ENCODE results near the gene GLYAT. TPM values are rescaled to one million over a fixed set of nuclear protein-coding genes. Genes with fewer than 3 reads are reported as not detected.

The GLYAT gene
- total RNA-seq, 4 donors from 2014 or later: not detected

DNA sequence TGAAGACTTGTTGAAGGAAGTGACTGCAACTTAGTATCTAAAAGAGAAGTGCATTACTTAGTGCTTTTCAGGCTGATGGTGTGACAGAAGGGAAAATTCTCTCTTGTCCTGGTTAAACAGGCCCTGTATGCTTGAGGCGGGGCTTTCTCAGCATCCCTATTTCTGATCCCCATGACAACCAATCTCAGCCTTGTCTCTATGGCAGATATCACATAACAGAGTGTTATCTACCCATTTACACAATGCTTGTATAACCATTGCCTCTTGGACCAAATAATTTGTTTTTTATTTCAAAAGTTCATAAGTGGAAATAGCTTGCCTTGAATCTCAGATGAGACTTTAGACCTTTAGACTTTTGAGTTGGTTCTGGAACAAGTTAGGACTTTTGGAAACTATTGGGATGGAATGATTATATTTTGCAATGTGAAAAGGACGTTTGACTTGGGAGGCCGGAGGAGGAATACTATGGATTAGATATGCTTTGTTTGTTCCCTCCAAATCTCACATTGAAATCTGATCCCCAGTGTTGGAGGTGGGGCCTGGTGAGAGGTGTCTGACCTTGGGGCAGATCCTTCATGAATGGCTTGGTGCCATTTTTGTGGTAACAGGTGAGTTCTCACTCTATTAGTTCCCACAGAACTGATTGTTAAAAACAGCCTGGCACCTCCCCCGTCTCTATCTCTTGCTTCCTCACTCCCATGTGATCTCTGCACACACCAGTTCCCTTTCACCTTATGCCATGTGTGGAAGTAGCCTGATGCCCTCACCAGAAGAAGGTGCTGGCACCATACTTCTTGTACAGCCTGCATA lies 3.1 kb upstream of the GLYAT start:
- intact Hi-C loops (cut with DNase I; ENCODE audit: low total_unique reads): no loop called here
- H3K27me3 ChIP-seq: no peaks in the 10 kb centered on the region

DNA sequence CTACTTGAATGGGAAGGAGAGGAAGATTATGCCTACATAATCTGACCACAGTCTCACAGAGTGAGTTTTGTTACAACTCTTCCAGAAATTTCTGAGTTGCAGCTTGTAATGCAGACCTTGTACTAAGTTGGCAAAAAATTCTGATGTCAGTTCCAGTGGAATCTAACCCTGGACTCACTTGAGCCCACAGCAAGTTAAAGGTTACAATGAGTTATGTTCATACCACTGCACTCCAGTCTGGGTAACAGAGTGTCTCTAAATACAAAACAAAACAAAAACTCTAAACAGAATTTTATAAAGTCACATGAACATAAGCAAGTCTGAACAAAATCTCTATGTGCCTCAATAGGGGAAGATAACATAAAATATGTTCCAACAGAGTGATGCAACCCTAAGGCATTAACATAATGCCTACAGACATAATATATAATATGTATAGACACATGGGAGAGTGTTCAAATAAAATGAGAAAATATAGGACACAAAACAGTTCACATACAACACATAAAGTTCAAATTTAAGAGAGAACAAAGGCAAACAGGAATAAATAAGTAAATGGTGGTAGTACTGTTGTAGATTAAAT lies 1.1 kb downstream of the GLYAT start:
- TF ChIP-seq, protein P1, sequence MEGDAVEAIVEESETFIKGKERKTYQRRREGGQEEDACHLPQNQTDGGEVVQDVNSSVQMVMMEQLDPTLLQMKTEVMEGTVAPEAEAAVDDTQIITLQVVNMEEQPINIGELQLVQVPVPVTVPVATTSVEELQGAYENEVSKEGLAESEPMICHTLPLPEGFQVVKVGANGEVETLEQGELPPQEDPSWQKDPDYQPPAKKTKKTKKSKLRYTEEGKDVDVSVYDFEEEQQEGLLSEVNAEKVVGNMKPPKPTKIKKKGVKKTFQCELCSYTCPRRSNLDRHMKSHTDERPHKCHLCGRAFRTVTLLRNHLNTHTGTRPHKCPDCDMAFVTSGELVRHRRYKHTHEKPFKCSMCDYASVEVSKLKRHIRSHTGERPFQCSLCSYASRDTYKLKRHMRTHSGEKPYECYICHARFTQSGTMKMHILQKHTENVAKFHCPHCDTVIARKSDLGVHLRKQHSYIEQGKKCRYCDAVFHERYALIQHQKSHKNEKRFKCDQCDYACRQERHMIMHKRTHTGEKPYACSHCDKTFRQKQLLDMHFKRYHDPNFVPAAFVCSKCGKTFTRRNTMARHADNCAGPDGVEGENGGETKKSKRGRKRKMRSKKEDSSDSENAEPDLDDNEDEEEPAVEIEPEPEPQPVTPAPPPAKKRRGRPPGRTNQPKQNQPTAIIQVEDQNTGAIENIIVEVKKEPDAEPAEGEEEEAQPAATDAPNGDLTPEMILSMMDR (IDR thresholded peaks at IDR 0.05): no peak
- TF ChIP-seq POLR2A (IDR thresholded peaks at IDR 0.05): no peak
- Histone ChIP-seq H3K4me1 (no peaks in the 10 kb centered on the region), H3K27ac (no peak overlapping the region), H3K4me3 (no peak overlapping the region), H3K27me3 (no peaks in the 10 kb centered on the region), H3K36me3 (no peaks in the 10 kb centered on the region), H3K9me3 (no peaks in the 10 kb centered on the region)
- DNase-seq: no peak
- intact Hi-C loops (cut with DNase I; ENCODE audit: low total_unique reads): no loop called here

More for the DNA sequence above, 3.1 kb upstream of the GLYAT start:
- DNase-seq: no peak
- TF ChIP-seq POLR2A (IDR thresholded peaks at IDR 0.05): no peak
- TF ChIP-seq, protein P1 (IDR thresholded peaks at IDR 0.05): no peak
- no peaks in the 10 kb centered on the region for H3K9me3 ChIP-seq
- no peaks in the 10 kb centered on the region for H3K4me1 ChIP-seq
- H3K36me3 ChIP-seq: no peaks in the 10 kb centered on the region
- no peak overlapping the region for H3K27ac ChIP-seq
- H3K4me3 ChIP-seq: no peak overlapping the region

DNA sequence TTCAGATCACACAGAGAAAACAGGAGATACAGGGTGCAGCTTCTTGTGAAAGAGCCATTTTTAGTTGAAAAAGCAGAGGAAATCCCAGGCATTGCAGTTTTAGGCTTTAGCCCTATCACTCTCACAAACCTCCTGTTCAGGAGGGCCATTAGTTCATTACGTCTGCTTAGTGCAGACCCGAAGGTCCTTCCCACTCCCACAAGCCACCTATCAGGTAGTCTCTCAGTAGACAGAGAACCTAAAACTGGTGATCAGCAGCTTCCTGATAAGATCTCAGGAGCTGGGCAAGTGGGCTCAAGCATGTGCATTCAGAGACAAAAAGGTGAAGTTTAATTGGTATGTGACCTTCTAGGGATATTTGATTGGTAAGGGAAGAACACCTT lies 4.3 kb downstream of the GLYAT start:
- no peaks in the 10 kb centered on the region for H3K9me3 ChIP-seq
- no peaks in the 10 kb centered on the region for H3K36me3 ChIP-seq

DNA sequence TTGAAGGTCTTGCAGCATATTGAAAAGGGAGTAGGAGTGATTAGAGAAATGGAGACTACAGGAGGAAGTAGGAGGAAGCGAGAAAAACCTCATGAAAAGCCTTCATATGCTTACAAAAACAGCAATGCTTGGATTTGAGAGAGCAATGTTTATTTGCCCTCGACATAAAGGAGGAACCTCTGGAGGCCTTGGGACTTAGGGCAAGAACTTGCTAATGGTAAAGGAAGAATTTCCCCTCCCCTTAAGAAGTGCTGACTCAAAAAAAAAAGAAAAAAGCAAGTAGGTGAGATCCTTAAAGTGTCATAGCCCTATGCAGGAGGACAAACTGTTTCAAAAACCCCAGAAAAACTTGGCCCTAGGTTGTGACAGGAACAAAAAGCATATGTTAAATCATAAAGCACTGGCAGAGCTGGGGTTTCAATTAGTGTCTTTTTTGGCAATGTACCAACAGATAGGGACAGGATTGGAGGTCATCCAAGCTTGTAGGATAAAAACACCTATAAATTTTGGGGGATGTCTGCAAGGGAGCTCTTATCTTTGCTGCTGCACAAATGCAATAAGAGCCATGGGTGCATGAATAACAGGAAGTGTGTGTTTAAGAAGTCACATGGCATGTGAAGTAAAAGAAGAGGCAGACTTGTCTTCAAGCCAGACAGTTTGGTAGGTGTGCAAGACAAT lies 4.9 kb downstream of the GLYAT start:
- H3K4me1 ChIP-seq: no peaks in the 10 kb centered on the region
- H3K27ac ChIP-seq: no peak overlapping the region
- intact Hi-C loops (cut with DNase I; ENCODE audit: low total_unique reads): no loop called here
- DNase-seq: no peak
- H3K27me3 ChIP-seq: no peaks in the 10 kb centered on the region
- H3K9me3 ChIP-seq: no peaks in the 10 kb centered on the region
- TF ChIP-seq POLR2A (IDR thresholded peaks at IDR 0.05): no peak
- TF ChIP-seq, protein P1 (IDR thresholded peaks at IDR 0.05): no peak
- no peak overlapping the region for H3K4me3 ChIP-seq
- H3K36me3 ChIP-seq: no peaks in the 10 kb centered on the region

More for the DNA sequence above, 4.3 kb downstream of the GLYAT start:
- intact Hi-C loops (cut with DNase I; ENCODE audit: low total_unique reads): no loop called here
- no peaks in the 10 kb centered on the region for H3K4me1 ChIP-seq
- no peak overlapping the region for H3K27ac ChIP-seq
- no peak overlapping the region for H3K4me3 ChIP-seq
- no peak for DNase-seq
- H3K27me3 ChIP-seq: no peaks in the 10 kb centered on the region
- TF ChIP-seq, protein P1 (IDR thresholded peaks at IDR 0.05): no peak
- TF ChIP-seq POLR2A (IDR thresholded peaks at IDR 0.05): no peak

All from uterus (tissue), 4 donors.